AG09309 (cell line): Measurements from ENCODE around the gene PPARA.

Experiments
- DNase-seq: peaks from one replicate; pipeline ENCODE4 v3.0.0-alpha.2; 2010; ENCODE audit warnings: low read depth
- H3K4me3 ChIP-seq: 2 replicates; pipeline ENCODE4 v1.5.1; 2011; ENCODE audit warnings: mild to moderate bottlenecking, low read depth, low read length, moderate library complexity; ENCODE audit not compliant: control insufficient read depth
- CTCF ChIP-seq: IDR thresholded peaks from 2 replicates; pipeline ENCODE4 v1.5.1; 2011; ENCODE audit warnings: mild to moderate bottlenecking, low read depth, low read length, inconsistent platforms; ENCODE audit not compliant: insufficient read depth, control insufficient read depth; ENCODE audit errors: missing control alignments

The PPARA gene

GRCh38 chr22:46290843-46291785, 140.8 kb downstream of the PPARA start:
- TF ChIP-seq CTCF, result no peak
- no peak for DNase-seq

GRCh38 chr22:46292173-46292572, 141.8 kb downstream of the PPARA start:
- TF ChIP-seq CTCF, result no peak
- no peak overlapping the region for H3K4me3 ChIP-seq
- no peak for DNase-seq

More at GRCh38 chr22:46290843-46291785, 140.8 kb downstream of the PPARA start:
- no peak overlapping the region for H3K4me3 ChIP-seq

GRCh38 chr22:46292732-46293131, 142.4 kb downstream of the PPARA start:
- no peak overlapping the region for H3K4me3 ChIP-seq
- no peak for DNase-seq
- no peak for TF ChIP-seq CTCF
